ENCODE measurements around the gene STRN4. TPM values are rescaled to one million over a fixed set of nuclear protein-coding genes. Genes with fewer than 3 reads are reported as not detected.

STRN4 gene
- total RNA-seq, 1 experiment from 2014 or later, result 143 TPM

DNA sequence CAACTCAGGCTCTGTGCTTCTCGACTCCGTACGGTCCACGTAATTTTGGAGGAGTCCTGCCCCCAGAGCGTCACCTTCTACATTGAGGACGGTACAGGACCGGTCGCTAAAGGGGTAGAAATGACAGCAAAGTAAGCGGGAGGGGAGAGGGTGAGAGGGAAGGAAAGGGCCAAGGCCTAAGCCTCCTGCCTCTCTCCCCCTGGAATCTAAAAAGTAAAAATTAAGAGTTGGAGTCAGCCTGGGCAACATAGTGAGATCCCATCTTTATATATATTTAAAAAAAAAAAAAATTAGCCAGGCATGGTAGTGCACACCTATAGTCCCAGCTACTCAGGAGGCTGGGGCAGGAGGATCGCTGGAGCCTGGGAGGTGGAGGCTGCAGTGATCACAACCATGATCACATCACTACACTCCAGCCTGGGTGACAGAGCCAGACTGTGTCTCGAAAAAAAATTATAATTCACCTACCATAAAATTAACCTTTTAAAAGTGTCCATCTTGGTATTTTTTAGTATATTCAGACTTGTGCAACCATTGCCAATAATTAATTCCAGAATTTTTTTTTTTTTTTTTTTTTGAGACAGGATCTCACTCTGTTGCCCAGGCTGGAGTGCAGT lies 29.5 kb upstream of the STRN4 start:
- Histone ChIP-seq H3K4me2 (ENCODE audit: insufficient read depth, insufficient read length, low read length) (no peak overlapping the region), H3K18ac (ENCODE audit: insufficient read length, low read depth, low read length) (no peak overlapping the region), H4K5ac (ENCODE audit: insufficient read length, low read depth, low read length) (no peak overlapping the region), H2BK5ac (ENCODE audit: insufficient read length, low read length) (no peak overlapping the region), H4K20me1 (ENCODE audit: control insufficient read depth, insufficient read depth, insufficient read length) (no peaks in the 10 kb centered on the region), H2AK5ac (ENCODE audit: insufficient read length, low read length) (no peak overlapping the region), H3K4me1 (ENCODE audit: insufficient read depth, low read length) (no peaks in the 10 kb centered on the region), H3T11ph (ENCODE audit: low read length) (no peak overlapping the region), H3K79me1 (ENCODE audit: insufficient read depth, low read depth, low read length, poor library complexity, severe bottlenecking) (no peaks in the 10 kb centered on the region), H3K9ac (ENCODE audit: extremely low read depth, insufficient read length, low read length) (no peak overlapping the region), H3K27me3 (ENCODE audit: insufficient read depth, low read length) (no peaks in the 10 kb centered on the region), H2BK120ac (ENCODE audit: low read depth, low read length, poor library complexity, severe bottlenecking) (no peak overlapping the region), H2BK12ac (ENCODE audit: insufficient read length, low read depth, low read length) (no peak overlapping the region), H3K56ac (ENCODE audit: insufficient read length, low read depth, low read length) (no peak overlapping the region), H3K4ac (ENCODE audit: low read depth, low read length) (no peak overlapping the region), H3K27ac (ENCODE audit: insufficient read length, low read depth, low read length) (no peak overlapping the region), H3K79me2 (ENCODE audit: insufficient read depth, low read length) (no peaks in the 10 kb centered on the region), H2AFZ (ENCODE audit: low read length) (no peak overlapping the region), H3K14ac (ENCODE audit: insufficient read depth, low read length) (no peak overlapping the region), H4K91ac (ENCODE audit: insufficient read length, low read depth, low read length) (no peak overlapping the region), H4K8ac (replicated peaks; ENCODE audit: insufficient read length, low read depth, low read length) (no peak overlapping the region), H3K9me3 (ENCODE audit: control insufficient read depth, low read depth, low read length) (no peaks in the 10 kb centered on the region), H2BK20ac (ENCODE audit: low read depth, low read length, poor library complexity, severe bottlenecking) (no peak overlapping the region), H3K23me2 (ENCODE audit: insufficient read length, low read depth, low read length, poor library complexity, severe bottlenecking) (no peaks in the 10 kb centered on the region), H2BK15ac (ENCODE audit: low read depth, low read length) (no peak overlapping the region), H3K23ac (ENCODE audit: insufficient read length, low read depth, low read length) (no peak overlapping the region)
- Mint-ChIP-seq H3K27me3 (ENCODE audit: low read depth) (no peaks in the 10 kb centered on the region), H3K27ac (peak overlapping the region in 1 of 3 experiments; percentile 32; a peak in 1 of 7 replicates), H3K4me1 (peaks cover 0 to 4% of the 10 kb centered on the region in 2 experiments; a peak in 2 of 4 replicates), H3K4me3 (no peak overlapping the region), H3K9me3 (no peaks in the 10 kb centered on the region; a peak in 1 of 5 replicates), H3K36me3 (ENCODE audit: insufficient read depth in 1 of 3, low read depth in 3 of 3) (peaks cover 45 to 66% (median 54%) of the 10 kb centered on the region in 3 experiments)
- no peak for DNase-seq
- TF ChIP-seq, protein P1, sequence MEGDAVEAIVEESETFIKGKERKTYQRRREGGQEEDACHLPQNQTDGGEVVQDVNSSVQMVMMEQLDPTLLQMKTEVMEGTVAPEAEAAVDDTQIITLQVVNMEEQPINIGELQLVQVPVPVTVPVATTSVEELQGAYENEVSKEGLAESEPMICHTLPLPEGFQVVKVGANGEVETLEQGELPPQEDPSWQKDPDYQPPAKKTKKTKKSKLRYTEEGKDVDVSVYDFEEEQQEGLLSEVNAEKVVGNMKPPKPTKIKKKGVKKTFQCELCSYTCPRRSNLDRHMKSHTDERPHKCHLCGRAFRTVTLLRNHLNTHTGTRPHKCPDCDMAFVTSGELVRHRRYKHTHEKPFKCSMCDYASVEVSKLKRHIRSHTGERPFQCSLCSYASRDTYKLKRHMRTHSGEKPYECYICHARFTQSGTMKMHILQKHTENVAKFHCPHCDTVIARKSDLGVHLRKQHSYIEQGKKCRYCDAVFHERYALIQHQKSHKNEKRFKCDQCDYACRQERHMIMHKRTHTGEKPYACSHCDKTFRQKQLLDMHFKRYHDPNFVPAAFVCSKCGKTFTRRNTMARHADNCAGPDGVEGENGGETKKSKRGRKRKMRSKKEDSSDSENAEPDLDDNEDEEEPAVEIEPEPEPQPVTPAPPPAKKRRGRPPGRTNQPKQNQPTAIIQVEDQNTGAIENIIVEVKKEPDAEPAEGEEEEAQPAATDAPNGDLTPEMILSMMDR (conservative IDR thresholded peaks at IDR 0.05), result no peak
- no CpG with 5 or more reads among the region's 11 CpGs for WGBS (ENCODE audit: extremely low coverage, insufficient read length, low lambda C conversion rate)
